ENCODE results near the gene CRELD1.
A peak's percentile ranks its signal among the peaks of the same experiment; 100 is the strongest.

Gene CRELD1

GRCh38 chr3:9906480-9906879, 27.2 kb upstream of the CRELD1 start:
- DNase-seq: no peak

GRCh38 chr3:9908286-9908685, 25.3 kb upstream of the CRELD1 start:
- no peak for DNase-seq

- DNase-seq: no peak
Measured at GRCh38 chr3:9909221-9910013, 24.2 kb upstream of the CRELD1 start.

GRCh38 chr3:9911863-9912262, 21.8 kb upstream of the CRELD1 start:
- no peak for DNase-seq

- DNase-seq: no peak
Measured at GRCh38 chr3:9912294-9912935, 21.2 kb upstream of the CRELD1 start.

- no peak for DNase-seq
Measured at GRCh38 chr3:9913601-9914000, 20.0 kb upstream of the CRELD1 start.

- DNase-seq: no peak
Measured at GRCh38 chr3:9914011-9914410, 19.6 kb upstream of the CRELD1 start.

GRCh38 chr3:9914559-9915253, 18.9 kb upstream of the CRELD1 start:
- DNase-seq: no peak

GRCh38 chr3:9915254-9916141, 18.1 kb upstream of the CRELD1 start:
- DNase-seq: no peak

- no peak for DNase-seq
Measured at GRCh38 chr3:9916346-9916733, 17.3 kb upstream of the CRELD1 start.

- DNase-seq: peak; percentile 78
Measured at GRCh38 chr3:9916734-9917680, 16.6 kb upstream of the CRELD1 start, which contains the start of gene IL17RC. TSS of gene IL17RC (plus strand) at chr3:9917098. CDS start at chr3:9917316, 218 bp downstream.

- no peak for DNase-seq
Measured at GRCh38 chr3:9917820-9918219, 15.8 kb upstream of the CRELD1 start.

GRCh38 chr3:9918261-9919038, 15.2 kb upstream of the CRELD1 start:
- DNase-seq: no peak

GRCh38 chr3:9928158-9928557, 5.5 kb upstream of the CRELD1 start:
- DNase-seq: no peak

GRCh38 chr3:9930804-9931418, 2.7 kb upstream of the CRELD1 start:
- DNase-seq: no peak

- DNase-seq: no peak
Measured at GRCh38 chr3:9932535-9932842, 1.1 kb upstream of the CRELD1 start.

- DNase-seq: peak; percentile 79
Measured at GRCh38 chr3:9932843-9933560, 632 bp upstream of the CRELD1 start.

- no peak for DNase-seq
Measured at GRCh38 chr3:9934235-9934621, 594 bp downstream of the CRELD1 start.

GRCh38 chr3:9934993-9935392, 1.4 kb downstream of the CRELD1 start:
- no peak for DNase-seq

GRCh38 chr3:9935966-9936510, 2.4 kb downstream of the CRELD1 start:
- DNase-seq: no peak

Measured in 8988T (cell line).